Chondrocyte (in vitro differentiated cells): ENCODE results near the gene DNAI1. TPM values are rescaled to one million over a fixed set of nuclear protein-coding genes. Genes with fewer than 3 reads are reported as not detected.

ENCODE experiments used
- DNase-seq: peaks from one replicate; pipeline ENCODE4 v3.0.0; 2021; ENCODE audit warnings: mixed read lengths, low spot score
- H3K27ac Mint-ChIP-seq: one replicate; pipeline ENCODE4 v1.8.0; 2021; ENCODE audit warnings: mild to moderate bottlenecking, moderate library complexity, mixed read lengths; ENCODE audit not compliant: unreplicated experiment
- H3K27me3 Mint-ChIP-seq: 2 replicates; pipeline ENCODE4 v1.8.0; 2021; ENCODE audit warnings: low read depth, mixed read lengths
- H3K36me3 Mint-ChIP-seq: 2 replicates; pipeline ENCODE4 v1.8.0; 2021; ENCODE audit warnings: low read depth, mixed read lengths
- H3K4me1 Mint-ChIP-seq: 2 replicates; pipeline ENCODE4 v1.8.0; 2021; ENCODE audit warnings: low read depth, mild to moderate bottlenecking, mixed read lengths
- H3K4me3 Mint-ChIP-seq: one replicate; pipeline ENCODE4 v1.8.0; 2021; ENCODE audit warnings: mild to moderate bottlenecking, moderate library complexity, mixed read lengths; ENCODE audit not compliant: unreplicated experiment
- H3K9me3 Mint-ChIP-seq: 2 replicates; pipeline ENCODE4 v1.8.0; 2021; ENCODE audit warnings: low read depth, mixed read lengths
- total RNA-seq: library from RNA; stranded (reverse); gene quantifications from 3 replicates; pipeline ENCODE4 v1.2.1, GENCODE V29; 2021
- TF ChIP-seq, protein P1 (sequence below): fragments of 200-600 bp; sonication (generic); IDR thresholded peaks from 2 replicates; pipeline ENCODE4 v1.5.0; 2021; ENCODE audit warnings: antibody characterized with exemption, mild to moderate bottlenecking, moderate library complexity

The DNAI1 gene
- total RNA-seq, 1 donor from 2014 or later, result 0.25 TPM

DNA sequence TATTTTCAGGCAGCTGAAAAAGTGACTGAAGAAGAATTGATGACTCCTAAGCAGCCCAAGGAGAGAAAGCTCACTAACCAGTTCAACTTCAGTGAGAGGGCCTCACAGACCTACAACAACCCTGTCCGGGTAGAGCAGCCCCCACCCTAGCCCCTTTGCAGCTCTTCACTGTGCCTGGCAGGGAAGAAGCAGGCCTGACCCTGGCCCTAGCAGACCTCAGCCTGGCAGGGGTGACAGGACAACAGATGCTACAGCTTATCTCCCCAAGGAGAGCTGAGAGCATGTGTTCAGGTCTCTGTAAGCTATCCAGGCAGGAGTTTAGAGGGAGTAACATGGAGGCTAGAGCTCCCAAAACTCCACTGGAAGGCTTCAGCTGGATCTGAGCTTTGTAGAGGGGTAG, 31.8 kb downstream of the DNAI1 start:
- TF ChIP-seq, protein P1, sequence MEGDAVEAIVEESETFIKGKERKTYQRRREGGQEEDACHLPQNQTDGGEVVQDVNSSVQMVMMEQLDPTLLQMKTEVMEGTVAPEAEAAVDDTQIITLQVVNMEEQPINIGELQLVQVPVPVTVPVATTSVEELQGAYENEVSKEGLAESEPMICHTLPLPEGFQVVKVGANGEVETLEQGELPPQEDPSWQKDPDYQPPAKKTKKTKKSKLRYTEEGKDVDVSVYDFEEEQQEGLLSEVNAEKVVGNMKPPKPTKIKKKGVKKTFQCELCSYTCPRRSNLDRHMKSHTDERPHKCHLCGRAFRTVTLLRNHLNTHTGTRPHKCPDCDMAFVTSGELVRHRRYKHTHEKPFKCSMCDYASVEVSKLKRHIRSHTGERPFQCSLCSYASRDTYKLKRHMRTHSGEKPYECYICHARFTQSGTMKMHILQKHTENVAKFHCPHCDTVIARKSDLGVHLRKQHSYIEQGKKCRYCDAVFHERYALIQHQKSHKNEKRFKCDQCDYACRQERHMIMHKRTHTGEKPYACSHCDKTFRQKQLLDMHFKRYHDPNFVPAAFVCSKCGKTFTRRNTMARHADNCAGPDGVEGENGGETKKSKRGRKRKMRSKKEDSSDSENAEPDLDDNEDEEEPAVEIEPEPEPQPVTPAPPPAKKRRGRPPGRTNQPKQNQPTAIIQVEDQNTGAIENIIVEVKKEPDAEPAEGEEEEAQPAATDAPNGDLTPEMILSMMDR, result no peak
- H3K4me3 Mint-ChIP-seq, result no peak overlapping the region
- no peaks in the 10 kb centered on the region for H3K4me1 Mint-ChIP-seq
- no peaks in the 10 kb centered on the region for H3K36me3 Mint-ChIP-seq
- H3K9me3 Mint-ChIP-seq, result no peaks in the 10 kb centered on the region
- DNase-seq, result no peak
- peaks cover 43% of the 10 kb centered on the region for H3K27me3 Mint-ChIP-seq
- no peak overlapping the region for H3K27ac Mint-ChIP-seq

DNA sequence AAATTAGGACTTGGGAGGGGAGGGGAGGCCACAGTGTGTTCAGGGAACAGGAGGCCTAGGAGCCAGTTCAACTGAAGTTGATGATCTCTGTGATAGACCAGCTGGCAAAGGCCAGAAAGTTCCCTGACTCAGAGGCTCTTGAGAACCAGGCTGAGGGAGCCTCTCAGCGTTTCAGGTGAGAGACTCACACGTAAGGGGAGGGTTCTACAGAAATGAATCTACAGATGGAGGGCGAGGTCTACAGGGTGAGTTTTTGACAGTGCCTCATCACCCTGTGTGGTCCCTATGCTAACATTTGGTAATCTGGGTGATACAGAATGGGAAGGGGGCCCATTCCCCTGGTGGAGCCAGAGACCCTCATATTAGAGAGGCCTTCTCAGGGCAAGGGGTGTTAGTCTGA, 32.2 kb downstream of the DNAI1 start:
- Mint-ChIP-seq H3K27ac (no peak overlapping the region), H3K4me1 (no peaks in the 10 kb centered on the region), H3K36me3 (no peaks in the 10 kb centered on the region), H3K4me3 (no peak overlapping the region), H3K9me3 (no peaks in the 10 kb centered on the region), H3K27me3 (peaks cover 40% of the 10 kb centered on the region)
- DNase-seq, result no peak
- TF ChIP-seq, protein P1, result no peak

DNA sequence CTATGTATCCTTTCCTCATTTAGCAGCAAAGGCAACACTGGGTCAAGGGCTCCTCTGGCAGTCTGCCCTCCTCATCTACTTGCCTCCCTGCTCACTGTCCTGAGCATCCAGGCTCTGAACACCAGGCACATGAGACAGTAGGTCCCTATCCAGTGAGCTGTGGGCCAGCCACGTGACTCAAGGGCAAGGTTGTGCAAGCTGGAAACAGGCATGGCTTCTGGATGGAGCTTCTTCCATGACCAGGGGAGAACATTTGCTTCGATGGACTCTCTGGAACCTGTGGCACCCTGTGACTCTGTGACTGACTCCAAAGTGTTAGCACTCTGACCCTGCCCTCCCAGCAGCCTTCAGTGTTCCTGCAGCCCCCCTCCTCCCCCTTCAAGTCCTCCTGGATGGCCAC, 33.0 kb downstream of the DNAI1 start:
- H3K36me3 Mint-ChIP-seq, result no peaks in the 10 kb centered on the region
- no peaks in the 10 kb centered on the region for H3K9me3 Mint-ChIP-seq
- no peak overlapping the region for H3K27ac Mint-ChIP-seq
- TF ChIP-seq, protein P1, result no peak
- no peak for DNase-seq
- peaks cover 41% of the 10 kb centered on the region for H3K27me3 Mint-ChIP-seq
- no peaks in the 10 kb centered on the region for H3K4me1 Mint-ChIP-seq
- no peak overlapping the region for H3K4me3 Mint-ChIP-seq

DNA sequence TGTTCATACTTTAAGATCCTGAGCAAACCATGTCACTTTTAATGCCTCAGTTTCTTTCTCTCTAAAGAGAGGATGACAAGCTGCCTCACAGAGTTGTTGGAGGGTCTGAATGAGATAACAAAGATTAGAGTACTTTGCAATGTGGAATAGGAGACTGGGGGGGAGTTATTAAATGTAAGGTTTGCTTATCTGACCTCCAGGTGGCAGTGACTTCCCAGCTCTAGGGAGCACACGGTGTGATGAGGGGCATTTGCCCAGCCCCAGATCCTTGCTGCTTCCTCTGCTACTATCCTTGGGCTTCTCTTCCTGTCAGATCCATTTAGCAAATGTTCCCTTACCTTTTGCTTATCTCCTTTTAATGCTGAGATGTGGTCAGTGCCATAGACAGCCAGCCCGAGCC, 33.4 kb downstream of the DNAI1 start:
- no peaks in the 10 kb centered on the region for H3K9me3 Mint-ChIP-seq
- no peak for DNase-seq
- H3K27ac Mint-ChIP-seq, result no peak overlapping the region
- H3K4me3 Mint-ChIP-seq, result no peak overlapping the region
- no peaks in the 10 kb centered on the region for H3K36me3 Mint-ChIP-seq
- TF ChIP-seq, protein P1, result no peak
- peaks cover 38% of the 10 kb centered on the region for H3K27me3 Mint-ChIP-seq
- H3K4me1 Mint-ChIP-seq, result no peaks in the 10 kb centered on the region

DNA sequence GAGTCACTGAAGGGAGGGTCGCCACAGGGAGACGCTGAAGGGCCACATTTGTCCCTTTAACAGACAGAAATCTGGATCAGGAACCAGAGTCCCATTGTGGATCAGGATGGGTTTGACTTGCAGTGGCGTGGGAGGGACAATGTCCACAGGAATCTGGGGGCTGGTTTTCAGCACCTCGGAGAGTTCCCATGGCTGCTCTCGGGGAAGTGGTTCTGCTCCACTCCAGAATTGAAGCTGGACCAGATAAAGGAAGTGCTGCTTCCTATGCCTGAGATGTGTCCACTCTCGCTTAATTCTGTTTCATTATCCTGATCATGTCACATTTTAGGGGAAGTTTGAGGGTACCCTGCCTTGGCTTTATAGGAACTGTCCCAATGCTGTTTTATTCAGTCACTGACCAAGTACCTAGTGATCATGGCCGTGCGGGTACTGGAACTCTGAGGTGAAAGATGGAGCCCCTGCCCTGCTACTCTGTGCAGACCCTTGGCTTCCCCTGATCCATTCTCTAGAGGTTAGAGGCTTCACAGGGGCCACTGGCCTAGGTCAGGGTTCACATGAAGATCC, 35.4 kb downstream of the DNAI1 start:
- Mint-ChIP-seq H3K9me3 (no peaks in the 10 kb centered on the region), H3K36me3 (peaks cover 2% of the 10 kb centered on the region), H3K4me3 (no peak overlapping the region), H3K27me3 (peaks cover 37% of the 10 kb centered on the region), H3K4me1 (no peaks in the 10 kb centered on the region), H3K27ac (no peak overlapping the region)
- no peak for DNase-seq
- TF ChIP-seq, protein P1, result no peak
